Breast epithelium (tissue), 3 donors: Measurements from ENCODE around the gene RWDD1.

Experiments
- POLR2A ChIP-seq: fragments of 450-650 bp; IDR thresholded peaks from one replicate; pipeline ENCODE4 v1.6.1; 2016; ENCODE audit warnings: antibody characterized with exemption, mild to moderate bottlenecking, moderate library complexity
- TF ChIP-seq, protein P1 (sequence below), 3 donors: fragments of 450-650 bp; IDR thresholded peaks; one replicate each; pipeline ENCODE4 v1.5.1; 2016 to 2017; ENCODE audit warnings: antibody characterized with exemption in 3 of 3, mild to moderate bottlenecking in 3 of 3, moderate library complexity in 3 of 3

DNA sequence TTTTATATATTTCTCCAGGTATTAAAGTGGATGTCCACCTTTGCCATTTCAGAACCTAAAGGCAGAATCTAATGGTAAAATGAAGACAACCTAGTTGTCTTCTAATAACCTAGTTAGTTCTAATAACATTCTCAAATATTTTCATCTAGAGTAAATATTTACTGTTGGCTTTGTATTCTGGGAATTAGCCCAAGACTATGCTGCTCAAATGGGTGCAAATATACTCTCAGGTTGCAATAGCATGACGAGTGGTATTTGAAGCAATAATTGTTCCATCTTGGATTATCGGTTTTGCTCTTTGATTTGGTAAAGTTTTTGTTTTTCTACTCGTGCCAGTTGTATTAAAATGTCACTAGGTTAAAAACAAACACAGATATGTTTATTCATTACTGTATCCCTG lies 23.9 kb downstream of the RWDD1 start:
- TF ChIP-seq, protein P1, sequence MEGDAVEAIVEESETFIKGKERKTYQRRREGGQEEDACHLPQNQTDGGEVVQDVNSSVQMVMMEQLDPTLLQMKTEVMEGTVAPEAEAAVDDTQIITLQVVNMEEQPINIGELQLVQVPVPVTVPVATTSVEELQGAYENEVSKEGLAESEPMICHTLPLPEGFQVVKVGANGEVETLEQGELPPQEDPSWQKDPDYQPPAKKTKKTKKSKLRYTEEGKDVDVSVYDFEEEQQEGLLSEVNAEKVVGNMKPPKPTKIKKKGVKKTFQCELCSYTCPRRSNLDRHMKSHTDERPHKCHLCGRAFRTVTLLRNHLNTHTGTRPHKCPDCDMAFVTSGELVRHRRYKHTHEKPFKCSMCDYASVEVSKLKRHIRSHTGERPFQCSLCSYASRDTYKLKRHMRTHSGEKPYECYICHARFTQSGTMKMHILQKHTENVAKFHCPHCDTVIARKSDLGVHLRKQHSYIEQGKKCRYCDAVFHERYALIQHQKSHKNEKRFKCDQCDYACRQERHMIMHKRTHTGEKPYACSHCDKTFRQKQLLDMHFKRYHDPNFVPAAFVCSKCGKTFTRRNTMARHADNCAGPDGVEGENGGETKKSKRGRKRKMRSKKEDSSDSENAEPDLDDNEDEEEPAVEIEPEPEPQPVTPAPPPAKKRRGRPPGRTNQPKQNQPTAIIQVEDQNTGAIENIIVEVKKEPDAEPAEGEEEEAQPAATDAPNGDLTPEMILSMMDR (IDR thresholded peaks at IDR 0.05) = no peak
- TF ChIP-seq POLR2A = no peak
